CD14-positive monocyte (primary cell): Measurements from ENCODE around the gene APOL4. TPM values are rescaled to one million over a fixed set of nuclear protein-coding genes. Genes with fewer than 3 reads are reported as not detected.
"Not testable (repeated sequence)": the region's sequence is repeated elsewhere in the genome, so short reads cannot be mapped to it uniquely, and the experiment has no call there.

Experiments
- DNase-seq, 3 donors: peaks; one replicate each; pipeline ENCODE4 v3.0.0-alpha.2; 2011 to 2022
- H2AFZ ChIP-seq: 2 replicates; pipeline ENCODE4 v1.6.0; 2012; ENCODE audit warnings: mild to moderate bottlenecking, low read depth, low read length, inconsistent platforms; ENCODE audit not compliant: insufficient read depth, poor library complexity, severe bottlenecking
- H3K27ac ChIP-seq, 2 donors: 1 replicate in 1 of 2; 2 replicates in 1 of 2; pipeline ENCODE4 v1.5.1; 2012 to 2013; ENCODE audit warnings: low read length in 2 of 2, control low read depth in 1 of 2, inconsistent platforms in 1 of 2, low read depth in 1 of 2, mild to moderate bottlenecking in 1 of 2
- H3K27me3 ChIP-seq, 2 donors: one replicate each; pipeline versions ENCODE4 v1.6.0 to v1.6.1; 2011 to 2013; ENCODE audit warnings: low read length in 2 of 2; ENCODE audit not compliant: control insufficient read depth in 2 of 2, insufficient read depth in 2 of 2
- H3K36me3 ChIP-seq, 2 donors: replicated peaks in 1 of 2; 1 replicate in 1 of 2; 2 replicates in 1 of 2; pipeline versions ENCODE4 v1.5.1 to v1.6.1; 2012 to 2013; ENCODE audit warnings: low read length in 2 of 2, control low read depth in 1 of 2, inconsistent platforms in 1 of 2, mild to moderate bottlenecking in 1 of 2; ENCODE audit not compliant: insufficient read depth in 2 of 2, control insufficient read depth in 1 of 2
- H3K4me1 ChIP-seq, 2 donors: 1 replicate in 1 of 2; 2 replicates in 1 of 2; pipeline versions ENCODE4 v1.5.1 to v1.6.1; 2012 to 2013; ENCODE audit warnings: low read length in 2 of 2, control low read depth in 1 of 2, inconsistent platforms in 1 of 2, mild to moderate bottlenecking in 1 of 2, moderate library complexity in 1 of 2; ENCODE audit not compliant: insufficient read depth in 2 of 2, control insufficient read depth in 1 of 2
- H3K4me2 ChIP-seq: replicated peaks from 2 replicates; pipeline ENCODE3; 2012; ENCODE audit warnings: low read length, moderate library complexity, mild to moderate bottlenecking; ENCODE audit not compliant: poor library complexity, severe bottlenecking; ENCODE audit errors: extremely low read depth
- H3K4me3 ChIP-seq, 3 experiments: fragments of 200-600 bp in 1 of 3; sonication (generic) in 1 of 3; replicated peaks in 1 of 3; 1 replicate in 2 of 3; 2 replicates in 1 of 3; pipeline ENCODE4 v1.5.1; 2011 to 2013; ENCODE audit warnings: low read length in 3 of 3, mild to moderate bottlenecking in 3 of 3, control low read depth in 2 of 3, low read depth in 2 of 3, inconsistent platforms in 1 of 3, moderate library complexity in 1 of 3
- H3K79me2 ChIP-seq: 2 replicates; pipeline ENCODE4 v1.6.0; 2012; ENCODE audit warnings: mild to moderate bottlenecking, control low read depth, inconsistent platforms, low read length, moderate library complexity; ENCODE audit not compliant: insufficient read depth
- H3K9ac ChIP-seq: 2 replicates; pipeline ENCODE4 v1.6.0; 2017; ENCODE audit warnings: low read length, mild to moderate bottlenecking; ENCODE audit not compliant: insufficient read depth, poor library complexity, severe bottlenecking
- H3K9me3 ChIP-seq, 2 donors: replicated peaks in 1 of 2; 1 replicate in 1 of 2; 2 replicates in 1 of 2; pipeline versions ENCODE4 v1.5.1 to v1.6.1; 2012 to 2013; ENCODE audit warnings: low read length in 2 of 2, control low read depth in 1 of 2; ENCODE audit not compliant: control insufficient read depth in 1 of 2, insufficient read depth in 1 of 2
- H4K20me1 ChIP-seq: 2 replicates; pipeline ENCODE4 v1.6.0; 2012; ENCODE audit warnings: mild to moderate bottlenecking, low read length, control low read depth, moderate library complexity; ENCODE audit not compliant: insufficient read depth
- H3K27ac Mint-ChIP-seq, 7 donors: one replicate each; pipeline ENCODE4 v1.8.0; 2020; ENCODE audit warnings: mild to moderate bottlenecking in 7 of 7, mixed read lengths in 7 of 7, moderate library complexity in 6 of 7, inconsistent platforms in 2 of 7
- H3K27me3 Mint-ChIP-seq, 3 donors: one replicate each; pipeline ENCODE4 v1.8.0; 2021 to 2022; ENCODE audit warnings: low read depth in 3 of 3, mild to moderate bottlenecking in 3 of 3, mixed read lengths in 3 of 3, moderate library complexity in 3 of 3, inconsistent platforms in 1 of 3
- H3K36me3 Mint-ChIP-seq, 2 donors: one replicate each; pipeline ENCODE4 v1.8.0; 2020; ENCODE audit warnings: mixed read lengths in 2 of 2, inconsistent platforms in 1 of 2, mild to moderate bottlenecking in 1 of 2
- H3K4me1 Mint-ChIP-seq: one replicate; pipeline ENCODE4 v1.8.0; 2020; ENCODE audit warnings: mild to moderate bottlenecking, mixed read lengths
- H3K4me3 Mint-ChIP-seq, 2 donors: one replicate each; pipeline ENCODE4 v1.8.0; 2020; ENCODE audit warnings: mild to moderate bottlenecking in 2 of 2, mixed read lengths in 2 of 2, moderate library complexity in 1 of 2
- H3K9me3 Mint-ChIP-seq, 7 donors: one replicate each; pipeline ENCODE4 v1.8.0; 2020 to 2022; ENCODE audit warnings: mixed read lengths in 7 of 7, mild to moderate bottlenecking in 6 of 7, moderate library complexity in 6 of 7, inconsistent platforms in 2 of 7
- CTCF ChIP-seq: fragments of 200-600 bp; IDR thresholded peaks from one replicate; pipeline ENCODE4 v1.8.0; 2022; ENCODE audit warnings: antibody characterized with exemption, mild to moderate bottlenecking
- WGBS: methylation state at CpG from one replicate; pipeline ENCODE4 v1.1.5; 2013; ENCODE audit warnings: missing lambda C conversion rate; ENCODE audit not compliant: insufficient coverage; 5-methylcytosine and 5-hydroxymethylcytosine counted together
- intact Hi-C, 2 donors: fragments of 100-400 bp; cut with micrococcal nuclease; formaldehyde crosslinking; loops; one replicate each; pipeline versions ENCODE4 v1.15.0 to v1.15.1; 2023
- polyA plus RNA-seq, 3 donors: library from polyadenylated mRNA; depleted of rRNA in 1 of 3; unstranded in 2 of 3; stranded (reverse) in 1 of 3; fragments of 300-500 nt in 2 of 3; fragments of >200 nt in 1 of 3; fragmentation: Illumina TruSeq in 2 of 3; gene quantifications; 1 replicate in 2 of 3; 2 replicates in 1 of 3; pipeline ENCODE4 v1.2.3, GENCODE V29; 2012 to 2021

APOL4 gene
- polyA plus RNA-seq, 3 donors: 0.51 to 1.4 (median 0.71) TPM

GRCh38 chr22:36202906-36203305 lies 1.3 kb upstream of the APOL4 start:
- H3K9ac ChIP-seq, H3K4me3 Mint-ChIP-seq: not testable (repeated sequence)
- 70% methylated on average over 3 of the region's 8 CpGs for WGBS

GRCh38 chr22:36201025-36201424 lies 584 bp downstream of the APOL4 start:
- H3K9me3 ChIP-seq, H3K27me3 ChIP-seq, DNase-seq, H3K4me2 ChIP-seq, H3K79me2 ChIP-seq, H3K9ac ChIP-seq, intact Hi-C loops, H3K36me3 Mint-ChIP-seq, H4K20me1 ChIP-seq, H3K4me3 ChIP-seq, H3K27ac ChIP-seq, H3K36me3 ChIP-seq, H2AFZ ChIP-seq, H3K9me3 Mint-ChIP-seq, H3K27me3 Mint-ChIP-seq: not testable (repeated sequence)
- H3K4me1 ChIP-seq: peaks cover 36 to 46% of the 10 kb centered on the region in 2 donors
- H3K27ac Mint-ChIP-seq: peak overlapping the region in 1 of 7 donors; percentile 2
- no CpG with 5 or more reads among the region's 5 CpGs for WGBS
- H3K4me3 Mint-ChIP-seq: peak overlapping the region in 1 of 2 donors; percentile 41
- H3K4me1 Mint-ChIP-seq: peaks cover 54% of the 10 kb centered on the region

More at GRCh38 chr22:36202906-36203305, 1.3 kb upstream of the APOL4 start:
- H3K4me1 Mint-ChIP-seq: peaks cover 45% of the 10 kb centered on the region
- H3K27ac ChIP-seq, H3K9me3 ChIP-seq, H3K36me3 ChIP-seq, H3K27me3 Mint-ChIP-seq, H4K20me1 ChIP-seq, H3K4me3 ChIP-seq, H3K4me2 ChIP-seq, intact Hi-C loops, H3K36me3 Mint-ChIP-seq, H2AFZ ChIP-seq, H3K27ac Mint-ChIP-seq, H3K27me3 ChIP-seq, H3K9me3 Mint-ChIP-seq, H3K79me2 ChIP-seq, DNase-seq: not testable (repeated sequence)
- H3K4me1 ChIP-seq: peaks cover 27 to 32% of the 10 kb centered on the region in 2 donors

GRCh38 chr22:36199001-36199551 lies 2.5 kb downstream of the APOL4 start:
- H3K27ac Mint-ChIP-seq: peak overlapping the region in 1 of 7 donors; percentile 14
- Histone ChIP-seq H3K79me2 (no peaks in the 10 kb centered on the region), H4K20me1 (no peaks in the 10 kb centered on the region), H3K27ac (no peak overlapping the region), H3K4me2 (no peak overlapping the region), H2AFZ (no peak overlapping the region), H3K4me3 (no peak overlapping the region), H3K27me3 (no peaks in the 10 kb centered on the region), H3K9me3 (no peaks in the 10 kb centered on the region), H3K9ac (no peak overlapping the region), H3K36me3 (no peaks in the 10 kb centered on the region), H3K4me1 (peaks cover 30 to 39% of the 10 kb centered on the region in 2 donors)
- no peak for DNase-seq
- no peak overlapping the region for H3K4me3 Mint-ChIP-seq
- H3K4me1 Mint-ChIP-seq: peaks cover 55% of the 10 kb centered on the region
- peaks cover 2 to 5% (median 4%) of the 10 kb centered on the region in 3 donors for H3K27me3 Mint-ChIP-seq
- no peaks in the 10 kb centered on the region for H3K9me3 Mint-ChIP-seq
- no peak for TF ChIP-seq CTCF
- intact Hi-C loops: loop anchor here in 1 of 2 donors (5.0 to 10.0 kb wide), 2 partner anchors 33 to 76 kb away; no protein-coding TSS in a partner anchor
- WGBS: 65% methylated on average over 4 of the region's 5 CpGs
- no peaks in the 10 kb centered on the region for H3K36me3 Mint-ChIP-seq
